Parathyroid adenoma (tissue), 2 donors: ENCODE results near the gene CD109.

Experiments used
- H2AFZ ChIP-seq: fragments of 300-600 bp; sonication (generic); one replicate; pipeline ENCODE4 v1.7.0; 2017; ENCODE audit warnings: antibody characterized with exemption, mild to moderate bottlenecking
- H3K27ac ChIP-seq: fragments of 300-600 bp; sonication (generic); one replicate; pipeline ENCODE4 v1.7.0; 2017
- H3K27me3 ChIP-seq: fragments of 300-600 bp; sonication (generic); one replicate; pipeline ENCODE4 v1.7.0; 2017; ENCODE audit warnings: low read length; ENCODE audit not compliant: control insufficient read depth, insufficient read depth
- H3K36me3 ChIP-seq: fragments of 300-600 bp; sonication (generic); one replicate; pipeline ENCODE4 v1.7.0; 2017; ENCODE audit warnings: low read length; ENCODE audit not compliant: control insufficient read depth, insufficient read depth
- H3K4me1 ChIP-seq: fragments of 300-600 bp; sonication (generic); one replicate; pipeline ENCODE4 v1.7.0; 2017; ENCODE audit warnings: control low read depth
- H3K4me2 ChIP-seq: fragments of 300-600 bp; sonication (generic); one replicate; pipeline ENCODE4 v1.7.0; 2017; ENCODE audit warnings: low read length
- H3K4me3 ChIP-seq: fragments of 300-600 bp; sonication (generic); one replicate; pipeline ENCODE4 v1.7.0; 2017; ENCODE audit warnings: low read depth, low read length
- H3K79me2 ChIP-seq: fragments of 300-600 bp; sonication (generic); one replicate; pipeline ENCODE4 v1.7.0; 2017; ENCODE audit warnings: control low read depth
- H3K9ac ChIP-seq: fragments of 300-600 bp; sonication (generic); one replicate; pipeline ENCODE4 v1.7.0; 2017; ENCODE audit warnings: mild to moderate bottlenecking
- H3K9me3 ChIP-seq: fragments of 300-600 bp; sonication (generic); one replicate; pipeline ENCODE4 v1.7.0; 2017; ENCODE audit warnings: low read length; ENCODE audit not compliant: control insufficient read depth
- CTCF ChIP-seq: fragments of 300-600 bp; sonication (generic); IDR thresholded peaks from one replicate; pipeline ENCODE4 v1.7.0; 2017; ENCODE audit warnings: antibody characterized with exemption, mild to moderate bottlenecking
- donor health status: primary hyperparathyroidism.

Gene CD109

GRCh38 chr6:73811706-73812105, 115.7 kb downstream of the CD109 start:
- Histone ChIP-seq H3K9me3 (no peaks in the 10 kb centered on the region), H3K36me3 (no peaks in the 10 kb centered on the region), H3K27ac (no peak overlapping the region), H3K27me3 (no peaks in the 10 kb centered on the region), H3K9ac (no peak overlapping the region), H3K4me1 (no peaks in the 10 kb centered on the region), H3K4me2 (no peak overlapping the region), H3K79me2 (peaks cover 4% of the 10 kb centered on the region), H2AFZ (no peak overlapping the region), H3K4me3 (no peak overlapping the region)
- no peak for TF ChIP-seq CTCF

DNA sequence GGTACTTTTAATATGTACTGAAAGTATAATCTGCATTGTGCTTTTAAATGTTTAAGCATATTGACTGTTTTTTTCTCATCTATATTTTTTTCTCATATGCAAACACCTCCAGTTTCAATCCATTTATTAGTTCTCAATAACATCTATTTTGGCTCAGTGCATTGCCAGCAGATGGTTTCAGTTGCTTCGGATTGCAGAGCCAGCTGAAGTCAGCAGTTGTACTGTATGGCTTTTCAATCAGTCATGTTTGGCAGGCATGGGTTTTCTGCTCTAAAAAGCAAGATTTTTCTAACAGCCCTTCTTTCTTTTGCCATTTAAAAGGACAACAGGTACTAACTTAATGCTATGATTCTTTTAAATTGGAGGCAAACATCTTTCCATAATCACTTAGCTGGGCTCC, 121.2 kb downstream of the CD109 start:
- H3K9me3 ChIP-seq = no peaks in the 10 kb centered on the region
- no peaks in the 10 kb centered on the region for H3K4me1 ChIP-seq
- H3K4me2 ChIP-seq = no peak overlapping the region
- H3K36me3 ChIP-seq = no peaks in the 10 kb centered on the region
- H3K27me3 ChIP-seq = no peaks in the 10 kb centered on the region
- no peak overlapping the region for H3K9ac ChIP-seq
- H2AFZ ChIP-seq = no peak overlapping the region
- no peak for TF ChIP-seq CTCF
- no peak overlapping the region for H3K27ac ChIP-seq
- peaks cover 7% of the 10 kb centered on the region for H3K79me2 ChIP-seq
- H3K4me3 ChIP-seq = no peak overlapping the region

DNA sequence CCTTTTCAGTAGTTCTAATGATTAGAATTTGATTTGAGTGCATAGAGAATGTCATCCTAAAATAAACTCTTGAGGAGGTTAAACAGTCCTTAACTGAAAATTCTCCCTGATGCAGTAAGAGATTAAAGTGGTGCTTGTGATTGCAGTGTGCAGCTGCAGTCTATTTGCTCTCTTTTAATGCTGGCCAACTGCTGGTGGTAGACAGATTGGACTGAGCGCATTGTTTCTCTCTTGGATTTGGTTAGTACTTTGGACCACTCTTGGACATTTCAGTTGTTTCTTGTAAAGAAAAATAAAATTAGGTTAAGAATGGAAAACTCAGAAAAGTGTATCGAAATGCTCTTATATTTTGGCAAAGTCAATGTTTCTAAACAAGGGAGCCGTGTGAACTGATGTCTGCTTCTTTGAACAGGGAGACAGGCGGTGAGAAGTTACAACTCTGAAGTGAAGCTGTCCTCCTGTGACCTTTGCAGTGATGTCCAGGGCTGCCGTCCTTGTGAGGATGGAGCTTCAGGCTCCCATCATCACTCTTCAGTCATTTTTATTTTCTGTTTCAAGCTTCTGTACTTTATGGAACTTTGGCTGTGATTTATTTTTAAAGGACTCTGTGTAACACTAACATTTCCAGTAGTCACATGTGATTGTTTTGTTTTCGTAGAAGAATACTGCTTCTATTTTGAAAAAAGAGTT, 127.2 kb downstream of the CD109 start:
- H3K4me3 ChIP-seq = no peak overlapping the region
- no peak overlapping the region for H2AFZ ChIP-seq
- H3K36me3 ChIP-seq = no peaks in the 10 kb centered on the region
- H3K27me3 ChIP-seq = no peaks in the 10 kb centered on the region
- no peaks in the 10 kb centered on the region for H3K9me3 ChIP-seq
- H3K4me2 ChIP-seq = no peak overlapping the region
- TF ChIP-seq CTCF = no peak
- no peak overlapping the region for H3K9ac ChIP-seq
- no peak overlapping the region for H3K27ac ChIP-seq
- no peaks in the 10 kb centered on the region for H3K4me1 ChIP-seq
- peaks cover 7% of the 10 kb centered on the region for H3K79me2 ChIP-seq

- H3K4me1 ChIP-seq = no peaks in the 10 kb centered on the region
- no peak overlapping the region for H3K27ac ChIP-seq
- no peak overlapping the region for H3K4me2 ChIP-seq
- H3K27me3 ChIP-seq = no peaks in the 10 kb centered on the region
- H3K36me3 ChIP-seq = no peaks in the 10 kb centered on the region
- no peak for TF ChIP-seq CTCF
- no peak overlapping the region for H2AFZ ChIP-seq
- H3K9ac ChIP-seq = no peak overlapping the region
- no peaks in the 10 kb centered on the region for H3K9me3 ChIP-seq
- peaks cover 7% of the 10 kb centered on the region for H3K79me2 ChIP-seq
- H3K4me3 ChIP-seq = no peak overlapping the region
Measured at GRCh38 chr6:73823832-73824231, 127.8 kb downstream of the CD109 start.

- H3K9ac ChIP-seq = no peak overlapping the region
- no peaks in the 10 kb centered on the region for H3K4me1 ChIP-seq
- H3K4me2 ChIP-seq = no peak overlapping the region
- H3K27me3 ChIP-seq = no peaks in the 10 kb centered on the region
- no peak overlapping the region for H2AFZ ChIP-seq
- no peaks in the 10 kb centered on the region for H3K36me3 ChIP-seq
- no peaks in the 10 kb centered on the region for H3K79me2 ChIP-seq
- no peak overlapping the region for H3K4me3 ChIP-seq
- TF ChIP-seq CTCF = no peak
- H3K27ac ChIP-seq = no peak overlapping the region
- no peaks in the 10 kb centered on the region for H3K9me3 ChIP-seq
Measured at GRCh38 chr6:73826571-73826970, 130.6 kb downstream of the CD109 start.
